Occipital lobe (tissue), 2 donors: ENCODE results near the gene FAM180A. TPM values are rescaled to one million over a fixed set of nuclear protein-coding genes. Genes with fewer than 3 reads are reported as not detected.
"Not testable (repeated sequence)": the region's sequence is repeated elsewhere in the genome, so short reads cannot be mapped to it uniquely, and the experiment has no call there.

Experiments
- DNase-seq: peaks from one replicate; lab custom pipeline; 2025; lab: John Stamatoyannopoulos, UW
- total RNA-seq: library from RNA; depleted of rRNA; stranded (reverse); fragments of >200 nt; gene quantifications from one replicate; pipeline ENCODE4 v1.2.3, GENCODE V29; 2014

The FAM180A gene
- total RNA-seq, 1 donor from 2014 or later, result not detected

DNA sequence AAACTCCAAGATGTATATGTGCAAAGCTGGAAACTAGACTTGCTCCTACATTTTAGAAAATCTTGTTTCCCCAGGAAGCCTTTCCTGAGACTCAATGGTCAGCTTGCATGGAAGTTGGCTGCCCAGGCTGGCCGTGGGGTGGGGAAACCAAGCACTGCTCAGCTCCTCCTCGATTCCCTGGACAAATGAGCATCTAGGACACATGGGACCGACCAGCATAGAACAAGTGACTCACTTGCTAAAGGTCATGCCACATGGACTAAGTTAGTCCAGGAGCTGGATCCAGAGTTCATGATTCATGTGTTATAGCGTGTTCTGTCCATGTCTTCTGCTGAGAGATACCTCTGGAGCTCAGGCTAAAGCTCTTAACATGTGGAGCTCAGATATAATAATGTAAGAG is 6.2 kb downstream of the FAM180A start:
- no peak for DNase-seq

DNA sequence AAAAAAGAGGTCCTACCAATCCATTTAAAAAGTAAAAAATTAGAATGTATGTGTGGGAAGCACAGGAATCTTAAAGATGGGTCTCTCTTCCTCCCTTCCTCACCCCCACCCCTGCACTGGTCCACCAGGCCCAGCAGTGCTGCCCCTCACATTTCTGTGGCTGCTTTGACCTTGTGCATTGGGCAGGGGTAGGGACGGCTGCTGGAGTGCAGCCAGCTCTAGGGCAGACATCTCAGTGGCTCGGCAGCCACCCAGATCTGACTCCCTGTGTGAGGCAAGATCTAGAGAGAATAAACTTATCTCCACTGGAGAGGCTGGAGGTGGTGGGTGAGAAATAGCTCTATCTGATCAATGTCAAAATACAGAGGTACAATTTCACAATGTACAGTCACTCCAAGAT is 6.7 kb downstream of the FAM180A start:
- no peak for DNase-seq

DNA sequence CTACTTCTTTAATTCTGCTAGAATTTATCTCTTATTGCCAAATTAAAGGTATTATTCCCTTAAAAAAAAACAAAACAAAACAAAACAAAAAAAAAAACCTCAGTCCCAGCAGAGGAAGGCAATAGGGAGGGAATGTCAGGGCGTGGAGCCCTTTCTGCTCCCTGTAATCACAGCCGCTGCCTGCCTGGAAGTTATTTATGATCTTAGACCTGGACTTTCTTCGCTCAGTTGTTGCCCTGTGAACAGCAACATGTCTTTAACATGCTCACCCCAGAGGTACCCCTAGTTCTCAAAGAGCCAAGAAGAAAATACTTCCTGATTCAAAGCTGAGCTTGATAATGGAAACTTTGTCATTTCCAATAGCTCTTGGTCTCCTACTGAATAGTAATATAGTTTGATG is 7.7 kb downstream of the FAM180A start:
- DNase-seq, result no peak

DNA sequence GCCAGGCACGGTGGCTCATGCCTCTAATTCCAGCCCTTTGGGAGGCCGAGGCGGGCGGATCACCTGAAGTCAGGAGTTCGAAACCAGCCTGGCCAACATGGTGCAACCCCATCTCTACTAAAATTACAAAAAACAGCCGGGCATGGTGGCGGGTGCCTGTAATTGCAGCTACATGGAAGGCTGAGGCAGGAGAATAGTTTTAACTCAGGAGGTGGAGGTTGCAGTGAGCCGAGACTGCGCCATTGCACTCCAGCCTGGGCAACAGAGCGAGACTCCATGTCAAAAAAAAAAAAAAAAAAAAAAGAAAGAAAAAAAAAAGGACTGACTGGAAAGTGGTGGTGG is 11.3 kb downstream of the FAM180A start:
- not testable (repeated sequence) for DNase-seq

DNA sequence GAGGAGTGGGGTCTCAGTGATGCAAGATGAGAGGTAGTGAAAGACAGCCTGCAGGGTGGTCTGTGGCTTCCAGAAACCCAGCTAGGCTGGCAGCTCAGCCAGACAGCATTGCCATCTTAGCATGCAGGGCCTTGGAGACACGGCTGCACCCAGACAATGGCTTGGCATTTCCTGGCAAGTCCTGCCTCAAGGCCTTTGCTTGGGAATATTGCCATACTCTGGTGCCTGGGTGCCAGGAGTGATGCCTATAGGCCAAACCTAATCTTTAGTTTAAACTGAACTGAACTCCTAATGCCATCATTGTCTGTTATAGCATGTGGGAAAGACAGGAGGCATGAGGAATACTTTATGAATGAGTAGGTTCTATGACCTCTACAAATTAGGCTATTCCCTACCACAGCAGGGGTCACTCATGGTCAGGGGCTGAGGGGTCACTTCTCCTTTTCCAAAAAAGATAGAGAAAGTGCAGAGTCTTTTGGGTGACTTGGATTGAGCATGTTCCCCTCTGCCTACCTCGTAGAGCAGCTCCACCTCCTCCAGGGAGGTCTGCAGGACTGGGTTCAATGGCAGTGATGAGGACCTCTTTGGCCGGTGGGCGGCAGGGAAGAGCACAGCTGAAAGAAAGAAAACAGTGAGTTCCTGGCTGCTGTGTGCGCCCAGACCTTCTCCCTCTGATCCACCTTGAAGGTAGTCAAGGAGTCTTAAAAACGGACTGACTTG is 11.9 kb downstream of the FAM180A start:
- DNase-seq, result no peak

DNA sequence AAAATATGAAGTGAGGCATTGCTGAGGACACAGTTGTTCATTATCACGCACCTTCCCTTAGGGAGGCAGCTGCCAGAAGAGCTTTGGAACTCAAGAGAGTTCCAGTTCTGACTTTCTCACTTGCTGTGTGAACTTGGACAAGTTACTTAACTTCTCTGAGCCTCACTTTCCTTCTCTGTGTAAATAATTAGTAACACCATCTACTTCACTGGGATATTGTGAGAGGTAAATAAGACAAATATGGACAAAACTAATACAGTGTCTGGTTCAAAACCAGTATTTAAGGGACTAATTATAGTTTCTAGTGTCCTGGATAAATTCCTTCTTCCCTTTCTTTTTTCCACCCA is 14.3 kb downstream of the FAM180A start:
- DNase-seq, result no peak

DNA sequence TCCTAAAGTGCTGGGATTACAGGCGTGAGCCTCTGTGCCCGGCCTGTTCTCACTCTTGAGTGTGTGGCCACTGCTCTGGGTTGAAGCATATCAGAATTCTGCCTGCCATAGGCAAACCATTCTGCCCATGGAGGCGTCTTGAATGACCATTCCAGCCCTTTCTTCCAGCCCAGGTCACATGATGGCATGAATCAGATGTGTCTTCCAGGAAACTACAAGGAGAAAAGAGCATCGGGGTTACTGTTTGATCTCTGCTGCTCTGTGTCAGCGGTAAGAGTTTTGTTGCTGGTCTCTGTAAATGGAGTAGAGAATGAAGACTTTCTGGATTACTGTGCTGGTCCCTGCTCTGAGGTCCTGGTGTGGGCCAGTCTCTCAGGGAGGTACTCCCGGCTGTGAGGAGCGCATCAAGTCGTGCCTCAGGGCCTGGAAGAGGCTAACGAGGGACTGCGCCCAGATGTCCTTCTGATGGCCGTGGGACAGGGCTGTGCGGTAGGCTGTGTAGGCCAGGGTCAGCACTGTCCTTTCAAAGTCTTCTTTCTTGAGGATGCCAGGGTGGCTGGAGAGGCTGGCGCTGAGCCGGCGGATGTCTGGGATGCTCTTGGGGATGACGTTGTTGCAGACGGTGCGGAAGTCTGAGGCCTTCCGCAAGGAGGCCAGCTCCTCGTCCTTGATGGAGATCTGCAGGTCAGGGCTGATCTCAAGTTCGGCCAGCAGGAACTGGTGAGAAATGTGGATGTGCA is 14.8 kb downstream of the FAM180A start:
- DNase-seq, result no peak

DNA sequence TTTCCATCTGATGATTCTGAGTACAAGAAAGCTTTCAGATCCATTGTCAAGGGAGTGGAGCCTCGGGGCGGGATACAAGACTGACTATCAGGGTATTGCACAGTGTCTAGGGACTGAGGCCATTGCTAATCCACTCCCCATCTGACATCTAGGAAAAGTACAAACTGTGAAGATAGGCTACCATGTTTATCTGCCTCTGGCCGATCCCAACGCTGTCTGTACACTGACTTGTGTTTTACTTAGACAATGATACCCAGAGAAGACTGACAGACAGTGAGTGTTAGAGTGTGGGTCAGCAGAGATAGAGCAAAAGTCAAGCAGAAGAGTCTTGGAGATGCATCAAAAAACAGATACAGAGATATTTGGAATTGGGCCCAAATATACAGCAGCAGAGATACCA is 17.5 kb downstream of the FAM180A start:
- no peak for DNase-seq

DNA sequence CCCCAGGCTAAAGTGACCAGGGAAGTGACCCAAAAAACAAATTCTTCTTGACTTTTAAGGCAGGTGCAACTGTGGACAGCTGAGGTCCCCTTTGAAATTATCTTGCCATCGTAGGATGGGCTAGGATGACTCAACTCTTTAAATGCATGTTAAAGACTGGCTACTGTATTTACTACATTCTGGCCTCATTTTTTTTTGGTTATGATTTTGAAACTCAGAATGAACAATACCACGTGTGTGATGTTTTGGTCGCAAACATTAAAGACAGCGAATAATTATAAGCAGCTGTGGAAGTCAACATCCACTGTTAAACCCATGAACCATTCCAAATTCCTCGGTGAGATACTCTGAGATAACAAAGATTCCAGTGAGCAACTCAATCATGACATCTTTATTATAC is 19.4 kb downstream of the FAM180A start:
- no peak for DNase-seq

DNA sequence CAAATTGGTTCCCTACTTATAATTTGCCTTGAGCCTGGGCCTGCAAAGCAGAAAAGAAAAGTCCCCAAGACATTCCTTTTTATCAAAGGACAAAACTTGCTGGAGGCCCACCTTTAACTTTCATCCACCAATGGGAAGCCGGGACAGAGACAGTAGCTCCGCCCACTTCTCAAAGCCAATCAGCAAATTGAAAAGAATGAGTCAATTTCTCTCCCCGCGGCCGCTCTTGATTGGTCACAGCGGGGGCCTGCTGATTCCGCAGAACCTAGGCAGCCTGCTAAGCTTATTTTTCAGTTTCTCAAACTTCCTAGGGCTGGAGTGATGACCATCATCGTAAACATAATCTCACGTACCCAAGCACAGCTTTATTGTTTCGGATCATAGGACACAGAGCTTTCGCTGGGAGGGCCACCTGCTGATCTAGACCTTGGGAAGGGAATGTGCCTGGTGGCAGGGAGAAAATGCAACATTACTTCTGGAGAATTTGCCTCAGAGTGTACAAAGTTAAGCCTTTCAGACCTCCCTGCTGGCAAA is 20.4 kb downstream of the FAM180A start, which contains the start of gene SLC13A4:
Gene SLC13A4, minus strand, starts transcription at position 51 of the 534 bp plus-strand sequence. CDS start 690 bp downstream, outside the sequence.
- DNase-seq, result no peak

DNA sequence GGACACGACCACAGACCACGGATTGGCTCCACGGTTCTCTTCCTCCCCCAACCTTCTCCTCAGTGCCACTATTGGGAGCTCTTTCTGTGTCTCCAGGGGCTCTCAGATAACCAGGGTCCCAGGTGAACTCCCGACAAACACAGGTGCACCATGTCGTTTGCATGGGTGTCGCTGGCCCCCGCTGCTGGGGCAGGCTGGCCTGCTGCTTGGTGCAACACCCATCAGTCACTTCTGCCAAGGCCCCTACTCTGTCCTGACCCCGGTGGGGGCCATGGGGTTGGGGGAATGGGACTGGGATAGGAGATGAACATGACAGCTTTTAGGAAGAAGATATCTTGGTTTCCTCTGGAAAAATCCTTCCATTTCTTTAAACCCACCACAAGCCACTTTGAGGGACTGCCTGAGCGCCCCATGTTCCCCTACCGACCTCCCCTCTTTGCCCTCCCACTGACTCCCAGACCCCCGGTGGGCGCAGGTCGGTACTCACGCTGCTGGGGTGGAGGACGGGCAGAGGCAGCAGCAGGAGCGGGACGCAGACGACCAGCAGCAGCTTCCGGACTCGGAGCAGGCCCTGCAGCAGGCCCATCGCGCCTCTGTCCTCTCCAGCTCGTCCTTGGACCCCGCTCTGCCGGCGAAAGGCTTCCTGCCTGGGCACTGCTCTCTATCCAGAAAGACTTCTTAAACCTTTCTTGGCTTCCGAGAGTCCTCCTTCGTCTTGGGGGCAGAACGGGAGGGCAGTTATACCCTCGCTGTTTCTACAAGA is 21.5 kb downstream of the FAM180A start:
- DNase-seq, result no peak

DNA sequence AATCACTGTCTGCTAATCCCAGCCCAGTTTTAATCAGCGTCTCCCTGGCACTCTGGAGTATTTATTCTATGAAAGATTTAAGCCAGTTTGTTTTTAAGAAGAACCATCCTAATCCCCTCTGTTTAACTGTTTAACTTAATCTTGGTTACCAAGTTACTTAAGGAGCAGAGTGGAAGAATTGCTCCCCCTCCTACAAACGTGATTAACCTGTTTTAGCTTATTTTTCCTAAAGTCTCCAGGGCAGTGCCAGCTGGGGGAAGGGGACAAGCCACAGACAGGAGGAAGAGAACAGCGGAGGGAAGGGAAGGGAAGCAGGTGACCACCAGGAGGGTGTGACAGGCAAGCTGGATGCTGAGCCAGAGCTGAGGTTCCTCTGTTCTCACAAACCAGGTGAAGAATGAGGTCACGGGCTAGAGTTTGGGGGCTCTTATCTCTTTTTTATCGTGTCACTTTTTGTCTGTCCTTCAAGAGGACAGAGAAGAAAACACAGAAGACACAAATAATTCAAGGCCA is 22.3 kb downstream of the FAM180A start:
- DNase-seq, result no peak

DNA sequence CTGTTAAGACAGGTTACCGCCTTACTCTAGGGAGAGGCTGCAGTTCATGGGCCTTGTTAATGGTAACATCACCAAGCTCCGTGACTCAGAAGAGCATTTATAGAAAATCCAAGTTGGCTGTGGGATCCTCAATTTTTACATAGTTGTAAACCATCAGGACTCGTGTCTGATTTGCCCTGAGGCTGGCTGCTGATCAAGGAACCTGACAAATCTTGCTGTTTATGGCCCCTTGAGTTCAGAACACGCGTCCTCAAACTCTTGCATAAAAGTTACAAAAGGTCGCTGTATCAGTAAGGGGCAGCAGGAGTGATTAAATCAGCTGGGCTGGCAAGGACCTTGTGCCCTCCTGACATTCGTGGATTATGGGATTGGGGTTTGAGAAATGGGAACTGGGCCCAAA is 25.2 kb downstream of the FAM180A start:
- DNase-seq, result no peak

DNA sequence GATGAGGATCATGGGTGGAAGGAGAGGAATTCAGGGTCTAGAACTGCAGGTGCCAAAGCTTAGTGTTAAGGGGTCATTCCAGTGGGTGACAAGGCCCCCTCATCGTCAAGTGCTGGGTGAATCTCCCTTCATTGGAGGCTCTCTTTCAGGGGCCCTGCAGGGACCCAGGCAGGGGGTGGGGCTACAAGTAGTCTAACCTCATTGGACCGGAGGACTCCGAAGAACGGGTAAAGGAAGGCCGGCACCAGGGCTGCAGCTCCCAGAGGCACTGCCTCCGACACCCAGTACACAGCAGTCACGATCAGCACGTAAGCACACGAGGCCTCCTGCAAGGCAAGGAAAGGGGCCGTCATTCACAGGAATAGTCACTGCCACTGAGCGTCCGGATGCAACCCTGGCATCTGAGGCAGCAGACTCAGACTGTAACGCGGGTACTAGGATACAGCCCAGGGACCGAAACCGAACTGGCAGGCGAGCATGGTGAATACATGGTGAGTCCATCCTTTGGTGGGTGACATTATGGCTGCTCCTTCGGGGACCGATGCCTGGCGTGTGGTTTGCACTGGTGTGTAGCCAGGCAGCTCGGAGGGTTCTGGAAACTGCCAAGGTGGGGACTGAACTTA is 27.3 kb downstream of the FAM180A start:
- DNase-seq, result no peak

DNA sequence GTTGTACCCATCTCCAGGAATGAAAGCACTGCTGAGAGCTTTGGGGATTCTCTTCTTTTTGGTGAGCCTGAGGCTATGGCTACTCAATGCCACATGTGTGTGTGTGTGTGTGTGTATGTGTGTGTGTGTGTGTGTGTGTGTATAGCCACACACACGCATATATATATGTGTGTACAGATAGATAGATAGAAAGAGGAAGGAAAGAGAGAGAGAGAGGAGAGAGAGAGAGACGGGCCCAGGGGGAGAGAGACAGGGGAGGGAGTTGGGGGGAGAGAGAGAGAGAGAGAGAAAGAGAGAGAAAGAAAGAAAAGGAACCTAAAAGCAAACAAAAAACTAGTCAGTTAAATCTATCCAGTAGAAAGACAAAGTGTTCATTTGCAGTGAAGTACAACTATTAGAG is 28.9 kb downstream of the FAM180A start:
- DNase-seq, result no peak

DNA sequence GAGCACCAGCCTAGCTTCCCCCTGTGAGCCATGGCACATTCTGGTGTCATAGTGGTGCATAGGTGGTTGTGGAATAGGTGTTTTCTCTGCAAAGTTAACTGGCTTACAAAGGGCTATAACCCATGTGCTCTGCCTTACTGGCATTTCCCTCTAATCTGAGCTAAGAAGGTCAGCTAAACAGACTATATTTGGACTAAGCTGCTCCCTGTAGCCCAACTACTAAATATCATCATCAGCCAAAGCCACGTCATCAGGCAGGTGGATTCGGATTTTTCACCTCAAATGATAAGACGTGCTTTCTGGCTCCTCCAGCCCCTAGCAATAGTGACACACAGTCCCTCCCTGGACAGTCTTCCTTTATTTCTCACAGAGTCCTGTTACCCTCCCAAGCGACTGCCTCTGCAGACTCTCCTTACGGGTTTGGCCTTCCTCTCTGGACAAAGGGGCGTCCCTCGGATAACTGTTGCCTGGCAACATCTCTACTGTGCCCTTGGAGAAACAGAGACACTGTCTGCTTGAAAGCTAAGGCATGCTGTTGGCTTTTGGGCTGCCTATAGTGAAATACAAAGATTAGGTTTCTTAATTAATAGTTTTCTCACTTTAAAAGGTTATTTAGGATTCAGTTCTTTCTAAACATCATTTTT is 29.7 kb downstream of the FAM180A start:
- no peak for DNase-seq

DNA sequence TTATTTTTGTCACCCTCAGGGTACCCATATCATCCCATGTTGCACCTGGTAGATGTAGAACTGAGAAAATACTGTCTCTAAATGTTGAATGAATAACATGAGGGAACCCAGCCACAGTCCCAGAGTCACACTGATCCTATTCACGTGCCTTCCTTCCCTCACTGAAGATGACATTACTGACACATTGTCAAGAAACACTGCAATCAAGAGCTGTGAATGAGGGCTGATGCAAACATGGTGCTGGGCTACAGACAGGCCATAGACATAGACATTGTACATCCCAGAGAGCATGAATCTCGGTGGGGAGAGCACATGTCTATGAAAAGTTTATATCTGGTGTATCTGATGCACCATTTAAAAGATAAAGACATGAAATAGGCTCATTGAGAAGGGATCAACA is 30.4 kb downstream of the FAM180A start:
- DNase-seq, result no peak

DNA sequence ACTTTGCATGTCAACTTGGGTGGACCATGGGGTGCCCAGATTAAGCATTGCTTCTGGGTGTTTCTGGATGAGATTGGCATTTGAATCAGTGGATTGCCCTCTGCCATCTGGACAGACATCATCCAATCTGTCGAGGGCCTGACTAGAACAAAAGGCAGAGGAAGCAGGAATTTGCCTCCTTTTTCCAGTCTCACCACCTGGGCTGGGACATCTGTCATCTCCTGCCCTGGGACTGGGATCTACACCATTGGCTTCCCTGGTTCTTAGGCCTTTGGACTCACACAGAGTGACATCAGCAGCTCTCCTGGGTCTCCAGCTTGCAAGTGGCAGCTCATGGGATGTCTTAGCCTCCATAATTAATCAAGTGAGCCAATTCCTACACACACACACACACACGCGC is 30.9 kb downstream of the FAM180A start:
- no peak for DNase-seq

DNA sequence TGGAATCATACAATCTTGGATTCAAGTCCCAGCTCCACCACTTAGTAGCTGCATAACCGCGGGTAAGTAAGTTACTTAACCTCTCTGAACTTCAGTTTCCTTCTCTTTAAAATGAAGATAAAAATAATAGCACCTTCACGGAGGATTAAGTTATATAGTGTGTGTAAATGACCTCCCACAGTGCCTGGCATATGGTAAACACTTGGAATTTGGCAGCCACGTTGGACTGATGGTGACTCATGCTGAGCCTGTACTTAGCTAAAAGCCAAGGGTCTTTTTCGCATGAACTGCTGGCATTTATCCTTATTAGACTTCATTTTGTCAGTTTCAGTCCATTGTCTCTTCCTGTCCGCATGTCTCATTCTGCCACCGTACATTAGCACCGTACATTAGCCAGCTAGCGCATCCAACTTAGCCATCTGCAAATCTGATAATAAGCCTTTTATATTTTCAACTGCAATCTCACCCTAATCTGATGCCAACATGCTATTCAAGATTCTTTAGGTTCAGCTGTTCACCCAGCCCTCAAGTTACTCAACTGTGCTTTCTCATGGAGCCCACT is 31.9 kb downstream of the FAM180A start:
- no peak for DNase-seq

DNA sequence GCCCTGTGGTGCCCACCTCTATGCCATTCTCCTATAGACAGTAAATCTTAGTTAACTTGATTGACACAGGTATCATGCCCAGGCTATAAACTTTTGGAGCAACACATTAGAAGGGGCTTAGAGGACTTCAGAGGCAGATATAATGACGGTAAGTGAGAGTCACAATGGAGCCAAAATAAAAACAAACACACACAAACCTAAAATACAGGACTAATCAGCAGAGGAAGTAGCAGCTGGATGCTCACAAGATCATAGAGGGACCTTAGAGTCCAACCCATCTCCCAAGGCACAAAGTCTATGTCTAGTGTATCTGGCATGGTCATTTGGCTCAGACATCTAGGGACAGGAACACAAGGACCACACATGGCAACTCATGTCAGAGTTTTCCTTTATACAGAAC is 32.9 kb downstream of the FAM180A start:
- no peak for DNase-seq

DNA sequence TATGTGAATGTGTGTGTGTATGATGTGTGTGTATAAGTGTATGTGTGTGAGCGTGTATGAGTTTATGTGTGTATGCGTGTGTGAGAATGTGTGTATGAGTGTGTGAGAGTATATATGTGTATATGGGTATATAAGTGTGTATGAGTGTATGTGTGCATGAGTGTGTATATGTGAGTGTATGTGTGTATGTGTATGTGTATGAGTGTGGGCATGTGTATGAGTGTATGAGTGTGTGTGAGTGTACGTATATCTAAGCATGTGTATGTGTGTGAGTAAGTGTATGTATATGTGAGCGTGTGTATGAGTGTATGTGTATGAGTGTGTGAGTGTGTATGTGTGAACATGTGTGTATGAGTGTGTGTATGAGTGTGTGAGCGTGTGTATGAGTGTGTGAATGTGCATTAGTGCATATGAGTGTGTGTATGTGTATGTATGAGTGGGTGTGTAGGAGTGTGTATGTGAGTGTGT is 33.5 kb downstream of the FAM180A start:
- no peak for DNase-seq
